ENCODE measurements around the gene SEMA5A.

Gene SEMA5A

GRCh38 chr5:9392625-9393024, 153.2 kb downstream of the SEMA5A start:
- no peak for TF ChIP-seq GATA1 (IDR thresholded peaks at IDR 0.05; ENCODE audit: low read depth, low read length)
- TF ChIP-seq POLR2A (IDR thresholded peaks at IDR 0.05; ENCODE audit: low read length), result no peak
- no peak for DNase-seq

GRCh38 chr5:9391080-9391479, 154.8 kb downstream of the SEMA5A start:
- no peak for TF ChIP-seq GATA1 (IDR thresholded peaks at IDR 0.05; ENCODE audit: low read depth, low read length)
- no peak for TF ChIP-seq POLR2A (IDR thresholded peaks at IDR 0.05; ENCODE audit: low read length)
- DNase-seq, result no peak

- no peak for TF ChIP-seq POLR2A (IDR thresholded peaks at IDR 0.05; ENCODE audit: low read length)
- TF ChIP-seq GATA1 (IDR thresholded peaks at IDR 0.05; ENCODE audit: low read depth, low read length), result no peak
- no peak for DNase-seq
Measured at GRCh38 chr5:9390113-9390512, 155.8 kb downstream of the SEMA5A start.

GRCh38 chr5:9388941-9389674, 156.8 kb downstream of the SEMA5A start:
- no peak for DNase-seq
- TF ChIP-seq POLR2A (IDR thresholded peaks at IDR 0.05; ENCODE audit: low read length) (no peak), GATA1 (IDR thresholded peaks at IDR 0.05; ENCODE audit: low read depth, low read length) (no peak)

- no peak for DNase-seq
Measured at GRCh38 chr5:9387879-9388278, 158.0 kb downstream of the SEMA5A start.

GRCh38 chr5:9386945-9387344, 158.9 kb downstream of the SEMA5A start:
- no peak for TF ChIP-seq GATA1 (IDR thresholded peaks at IDR 0.05; ENCODE audit: low read depth, low read length)
- TF ChIP-seq POLR2A (IDR thresholded peaks at IDR 0.05; ENCODE audit: low read length), result no peak
- DNase-seq, result no peak

More at GRCh38 chr5:9387879-9388278, 158.0 kb downstream of the SEMA5A start:
- TF ChIP-seq POLR2A (IDR thresholded peaks at IDR 0.05; ENCODE audit: low read length) (no peak), GATA1 (IDR thresholded peaks at IDR 0.05; ENCODE audit: low read depth, low read length) (no peak)

- TF ChIP-seq GATA1 (IDR thresholded peaks at IDR 0.05; ENCODE audit: low read depth, low read length) (no peak), POLR2A (IDR thresholded peaks at IDR 0.05; ENCODE audit: low read length) (no peak)
- no peak for DNase-seq
Measured at GRCh38 chr5:9382522-9382921, 163.4 kb downstream of the SEMA5A start.

GRCh38 chr5:9381464-9381863, 164.4 kb downstream of the SEMA5A start:
- no peak for DNase-seq
- TF ChIP-seq GATA1 (IDR thresholded peaks at IDR 0.05; ENCODE audit: low read depth, low read length) (no peak), POLR2A (IDR thresholded peaks at IDR 0.05; ENCODE audit: low read length) (no peak)

GRCh38 chr5:9380109-9380508, 165.8 kb downstream of the SEMA5A start:
- TF ChIP-seq POLR2A (IDR thresholded peaks at IDR 0.05; ENCODE audit: low read length) (no peak), GATA1 (IDR thresholded peaks at IDR 0.05; ENCODE audit: low read depth, low read length) (no peak)
- DNase-seq, result no peak

GRCh38 chr5:9376363-9377117, 169.3 kb downstream of the SEMA5A start:
- no peak for DNase-seq
- TF ChIP-seq GATA1 (IDR thresholded peaks at IDR 0.05; ENCODE audit: low read depth, low read length), result no peak
- no peak for TF ChIP-seq POLR2A (IDR thresholded peaks at IDR 0.05; ENCODE audit: low read length)

GRCh38 chr5:9375756-9376155, 170.1 kb downstream of the SEMA5A start:
- DNase-seq, result no peak
- TF ChIP-seq POLR2A (IDR thresholded peaks at IDR 0.05; ENCODE audit: low read length), result no peak
- TF ChIP-seq GATA1 (IDR thresholded peaks at IDR 0.05; ENCODE audit: low read depth, low read length), result no peak

GRCh38 chr5:9374025-9374424, 171.8 kb downstream of the SEMA5A start:
- no peak for DNase-seq
- TF ChIP-seq GATA1 (IDR thresholded peaks at IDR 0.05; ENCODE audit: low read depth, low read length) (no peak), POLR2A (IDR thresholded peaks at IDR 0.05; ENCODE audit: low read length) (no peak)

GRCh38 chr5:9373571-9373970, 172.3 kb downstream of the SEMA5A start:
- DNase-seq, result no peak

GRCh38 chr5:9370256-9370655, 175.6 kb downstream of the SEMA5A start:
- DNase-seq, result no peak
- TF ChIP-seq GATA1 (IDR thresholded peaks at IDR 0.05; ENCODE audit: low read depth, low read length) (no peak), POLR2A (IDR thresholded peaks at IDR 0.05; ENCODE audit: low read length) (no peak)

More at GRCh38 chr5:9373571-9373970, 172.3 kb downstream of the SEMA5A start:
- TF ChIP-seq GATA1 (IDR thresholded peaks at IDR 0.05; ENCODE audit: low read depth, low read length) (no peak), POLR2A (IDR thresholded peaks at IDR 0.05; ENCODE audit: low read length) (no peak)

GRCh38 chr5:9365512-9365911, 180.4 kb downstream of the SEMA5A start:
- TF ChIP-seq POLR2A (IDR thresholded peaks at IDR 0.05; ENCODE audit: low read length) (no peak), GATA1 (IDR thresholded peaks at IDR 0.05; ENCODE audit: low read depth, low read length) (no peak)
- DNase-seq, result no peak

Measured in erythroblast (primary cell).